Spleen (tissue), 7 donors: Measurements from ENCODE around the gene PRDX6.

ENCODE experiments used
- CTCF ChIP-seq, 11 experiments: fragments of 200-600 bp in 7 of 11; fragments of 450-650 bp in 4 of 11; sonication (generic) in 4 of 11; IDR thresholded peaks in 8 of 11; conservative IDR thresholded peaks in 3 of 11; 1 replicate in 7 of 11; 2 replicates in 4 of 11; pipeline versions ENCODE4 v1.4.0 to v1.8.0; 2016 to 2021; ENCODE audit warnings: antibody characterized with exemption in 11 of 11, inconsistent platforms in 4 of 11, mild to moderate bottlenecking in 1 of 11
- POLR2A ChIP-seq, 3 donors: fragments of 450-650 bp; IDR thresholded peaks; one replicate each; pipeline ENCODE4 v1.5.1; 2017; ENCODE audit warnings: antibody characterized with exemption in 3 of 3, mild to moderate bottlenecking in 1 of 3
- POLR2AphosphoS5 ChIP-seq, 3 donors: sonication (generic); formaldehyde crosslinking; IDR thresholded peaks; one replicate each; pipeline ENCODE4 v1.5.1; 2017; ENCODE audit warnings: antibody characterized with exemption in 3 of 3
- donor health status: DM: no; HTN: no; CAD: no; lungs with moderate emphysema.
- donor health status: DM: no; HTN: no; CAD: no.
- donor health status: DM: no; HTN: no; CAD: no.

GRCh38 chr1:173489149-173489600 lies 12.0 kb downstream of the PRDX6 start:
- TF ChIP-seq POLR2AphosphoS5 (IDR thresholded peaks at IDR 0.05) (no peak), CTCF (IDR thresholded peaks at IDR 0.05 in 8 of 11, conservative IDR thresholded peaks at IDR 0.05 in 3 of 11) (no peak), POLR2A (IDR thresholded peaks at IDR 0.05) (no peak)
